Erythroblast (primary cell): ENCODE data around the gene AGBL4.

Experiments used
- GATA1 ChIP-seq: IDR thresholded peaks from 2 replicates; pipeline ENCODE4 v1.6.1; 2011; ENCODE audit warnings: low read depth, mild to moderate bottlenecking, control low read depth, low read length, moderate library complexity
- POLR2A ChIP-seq: IDR thresholded peaks from 2 replicates; pipeline ENCODE4 v1.6.1; 2011; ENCODE audit warnings: mild to moderate bottlenecking, low read length

DNA sequence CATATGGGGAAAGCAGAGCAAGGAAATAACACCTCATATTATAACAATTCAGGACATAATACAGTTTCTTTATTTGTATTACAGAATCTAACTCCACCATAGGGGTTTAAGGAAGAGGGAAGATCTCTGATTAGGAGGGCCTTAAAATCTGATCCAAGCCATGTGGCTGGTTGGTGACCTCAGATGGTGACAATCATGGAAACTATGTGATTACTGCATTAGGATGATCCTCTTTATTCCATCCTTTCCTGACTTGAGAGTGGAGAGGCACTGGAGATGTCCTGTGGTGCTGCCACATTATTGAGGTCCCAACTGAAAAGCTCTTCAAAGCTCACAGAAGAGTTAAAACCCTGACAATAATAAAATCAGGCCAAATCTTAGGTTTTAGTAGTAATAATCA, 1078.9 kb downstream of the AGBL4 start:
- TF ChIP-seq POLR2A, result no peak
- no peak for TF ChIP-seq GATA1
